ENCODE measurements around the gene ITGA5.

The ITGA5 gene

DNA sequence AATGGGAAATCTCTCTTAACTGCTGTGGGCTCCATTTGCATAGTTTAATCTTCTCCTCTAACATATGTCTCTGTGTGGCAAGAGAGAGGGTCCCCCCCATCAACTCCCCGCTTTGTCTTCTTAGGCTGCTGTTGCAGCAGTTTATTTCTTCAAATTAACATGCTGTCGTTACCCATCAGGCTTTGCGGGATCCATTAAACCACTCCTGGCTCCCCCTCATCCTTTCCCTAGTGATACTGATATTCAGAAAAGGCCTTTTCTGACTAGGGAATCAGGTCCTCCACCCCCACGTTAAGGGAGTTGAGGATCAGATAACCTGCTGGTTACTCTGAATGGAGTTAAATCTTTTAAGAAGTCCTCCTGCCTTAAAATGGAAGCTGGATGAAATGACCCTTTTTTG, 70.0 kb downstream of the ITGA5 start:
- DNase-seq: no peak

All from NCI-H146 (cell line).